SK-N-SH treated with all-trans-retinoic acid at 6 μM for 48 hours (cell line): ENCODE measurements around the gene STAG1.
"Not testable (repeated sequence)": the region's sequence is repeated elsewhere in the genome, so short reads cannot be mapped to it uniquely, and the experiment has no call there.

Source experiments
- ATAC-seq: fragments of 200-7000 bp; cut with Tn5 transposase; 3 replicates; pipeline ENCODE4 v1.9.1; 2020; ENCODE audit warnings: mild to moderate bottlenecking, moderate library complexity
- ARNTL ChIP-seq: fragments of 450-650 bp; formaldehyde crosslinking; IDR thresholded peaks from 2 replicates; pipeline ENCODE4 v1.5.0; 2020; ENCODE audit warnings: low read depth, mild to moderate bottlenecking, moderate library complexity, borderline replicate concordance
- CSDC2 ChIP-seq: fragments of 250-450 bp; sonication (Bioruptor Pico); IDR thresholded peaks from 2 replicates; pipeline ENCODE4 v1.5.0; 2020; ENCODE audit warnings: mild to moderate bottlenecking, moderate library complexity
- CSRNP3 ChIP-seq: fragments of 250-450 bp; sonication (Bioruptor Pico); IDR thresholded peaks from 2 replicates; pipeline ENCODE4 v1.5.1; 2021; ENCODE audit warnings: mild to moderate bottlenecking, moderate library complexity
- ESRRG ChIP-seq: fragments of 250-450 bp; sonication (Bioruptor Pico); IDR thresholded peaks from 2 replicates; pipeline ENCODE4 v1.6.1; 2021; ENCODE audit warnings: mild to moderate bottlenecking
- ISL1 ChIP-seq: fragments of 250-450 bp; sonication (Bioruptor Pico); IDR thresholded peaks from 2 replicates; pipeline ENCODE4 v2.1.2; 2022; ENCODE audit warnings: mild to moderate bottlenecking, moderate library complexity
- OSR1 ChIP-seq: fragments of 250-450 bp; sonication (Bioruptor Pico); IDR thresholded peaks from 2 replicates; pipeline ENCODE4 v1.8.0; 2022; ENCODE audit warnings: moderate library complexity, mild to moderate bottlenecking, inconsistent platforms
- PATZ1 ChIP-seq: fragments of 250-450 bp; sonication (Bioruptor Pico); IDR thresholded peaks from 2 replicates; pipeline ENCODE4 v1.8.0; 2020; ENCODE audit warnings: mild to moderate bottlenecking, moderate library complexity, borderline replicate concordance
- PPARA ChIP-seq: fragments of 250-450 bp; sonication (Bioruptor Pico); IDR thresholded peaks from 2 replicates; pipeline ENCODE4 v1.5.0; 2020; ENCODE audit warnings: mild to moderate bottlenecking, borderline replicate concordance
- RARB ChIP-seq: fragments of 250-450 bp; sonication (Bioruptor Pico); IDR thresholded peaks from 2 replicates; pipeline ENCODE4 v1.8.0; 2021; ENCODE audit warnings: mild to moderate bottlenecking, moderate library complexity
- SNAI2 ChIP-seq: fragments of 250-450 bp; sonication (Bioruptor Pico); IDR thresholded peaks from 2 replicates; pipeline ENCODE4 v1.5.0; 2020; ENCODE audit warnings: mild to moderate bottlenecking, moderate library complexity
- TCF4 ChIP-seq: fragments of 250-450 bp; sonication (Bioruptor Pico); IDR thresholded peaks from 2 replicates; pipeline ENCODE4 v1.8.0; 2021; ENCODE audit warnings: mild to moderate bottlenecking, moderate library complexity, borderline replicate concordance
- TOX ChIP-seq: fragments of 250-450 bp; sonication (Bioruptor Pico); IDR thresholded peaks from 2 replicates; pipeline ENCODE4 v1.8.0; 2021; ENCODE audit warnings: mild to moderate bottlenecking, moderate library complexity, borderline replicate concordance
- ZC3H10 ChIP-seq: fragments of 250-450 bp; sonication (Bioruptor Pico); IDR thresholded peaks from 2 replicates; pipeline ENCODE4 v1.5.1; 2021; ENCODE audit warnings: mild to moderate bottlenecking, moderate library complexity
- ZFP3 ChIP-seq: fragments of 250-450 bp; sonication (Bioruptor Pico); IDR thresholded peaks from 2 replicates; pipeline ENCODE4 v1.5.0; 2020; ENCODE audit warnings: mild to moderate bottlenecking, moderate library complexity
- ZFP30 ChIP-seq: fragments of 450-650 bp; formaldehyde crosslinking; IDR thresholded peaks from 2 replicates; pipeline ENCODE4 v1.5.0; 2022; ENCODE audit warnings: mild to moderate bottlenecking, moderate library complexity
- ZNF565 ChIP-seq: fragments of 450-650 bp; formaldehyde crosslinking; conservative IDR thresholded peaks from 2 replicates; pipeline ENCODE4 v1.5.0; 2020; ENCODE audit warnings: low read depth, mild to moderate bottlenecking, moderate library complexity
- ZNF8 ChIP-seq: fragments of 450-650 bp; formaldehyde crosslinking; IDR thresholded peaks from 2 replicates; pipeline ENCODE4 v1.5.0; 2020; ENCODE audit warnings: mild to moderate bottlenecking, moderate library complexity
- TF ChIP-seq, protein P1 (sequence below): fragments of 250-450 bp; sonication (Bioruptor Pico); IDR thresholded peaks from 2 replicates; pipeline ENCODE4 v1.5.0; 2020; ENCODE audit warnings: mild to moderate bottlenecking, moderate library complexity
- TF ChIP-seq, protein P2 (sequence below): fragments of 250-450 bp; sonication (Bioruptor Pico); IDR thresholded peaks from 2 replicates; pipeline ENCODE4 v1.8.0; 2021; ENCODE audit warnings: low read depth, mild to moderate bottlenecking, moderate library complexity, borderline replicate concordance

STAG1 gene

DNA sequence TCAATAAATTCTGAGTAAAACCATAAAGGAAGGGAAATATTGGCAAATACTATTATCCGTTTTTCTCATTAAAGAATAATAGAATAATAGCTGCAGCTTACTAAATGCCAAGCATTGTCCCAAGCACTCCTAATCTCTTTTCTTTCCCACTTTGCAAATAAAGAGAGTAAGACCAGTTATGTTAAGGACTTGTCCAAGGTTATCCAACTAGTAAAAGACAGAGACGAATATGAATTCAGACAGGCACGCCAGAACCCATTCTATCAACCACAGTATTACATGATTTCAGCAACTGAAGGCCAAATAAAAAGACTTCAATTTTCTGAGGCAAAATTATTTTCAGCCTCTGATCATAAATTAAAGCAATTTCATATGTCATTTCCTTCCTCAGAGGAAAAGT, 235.5 kb downstream of the STAG1 start:
- TF ChIP-seq OSR1 (CRISPR knock-in tag) (no peak), PATZ1 (CRISPR knock-in tag) (no peak), ARNTL (CRISPR knock-in tag) (no peak), ZNF8 (no peak), ISL1 (CRISPR knock-in tag) (no peak), ZFP30 (CRISPR knock-in tag) (no peak), CSDC2 (CRISPR knock-in tag) (no peak), ESRRG (CRISPR knock-in tag) (no peak), SNAI2 (CRISPR knock-in tag) (no peak), PPARA (no peak), TCF4 (CRISPR knock-in tag) (no peak), ZC3H10 (no peak), RARB (CRISPR knock-in tag) (no peak), ZNF565 (CRISPR knock-in tag) (no peak), CSRNP3 (no peak)
- TF ChIP-seq, protein P1, sequence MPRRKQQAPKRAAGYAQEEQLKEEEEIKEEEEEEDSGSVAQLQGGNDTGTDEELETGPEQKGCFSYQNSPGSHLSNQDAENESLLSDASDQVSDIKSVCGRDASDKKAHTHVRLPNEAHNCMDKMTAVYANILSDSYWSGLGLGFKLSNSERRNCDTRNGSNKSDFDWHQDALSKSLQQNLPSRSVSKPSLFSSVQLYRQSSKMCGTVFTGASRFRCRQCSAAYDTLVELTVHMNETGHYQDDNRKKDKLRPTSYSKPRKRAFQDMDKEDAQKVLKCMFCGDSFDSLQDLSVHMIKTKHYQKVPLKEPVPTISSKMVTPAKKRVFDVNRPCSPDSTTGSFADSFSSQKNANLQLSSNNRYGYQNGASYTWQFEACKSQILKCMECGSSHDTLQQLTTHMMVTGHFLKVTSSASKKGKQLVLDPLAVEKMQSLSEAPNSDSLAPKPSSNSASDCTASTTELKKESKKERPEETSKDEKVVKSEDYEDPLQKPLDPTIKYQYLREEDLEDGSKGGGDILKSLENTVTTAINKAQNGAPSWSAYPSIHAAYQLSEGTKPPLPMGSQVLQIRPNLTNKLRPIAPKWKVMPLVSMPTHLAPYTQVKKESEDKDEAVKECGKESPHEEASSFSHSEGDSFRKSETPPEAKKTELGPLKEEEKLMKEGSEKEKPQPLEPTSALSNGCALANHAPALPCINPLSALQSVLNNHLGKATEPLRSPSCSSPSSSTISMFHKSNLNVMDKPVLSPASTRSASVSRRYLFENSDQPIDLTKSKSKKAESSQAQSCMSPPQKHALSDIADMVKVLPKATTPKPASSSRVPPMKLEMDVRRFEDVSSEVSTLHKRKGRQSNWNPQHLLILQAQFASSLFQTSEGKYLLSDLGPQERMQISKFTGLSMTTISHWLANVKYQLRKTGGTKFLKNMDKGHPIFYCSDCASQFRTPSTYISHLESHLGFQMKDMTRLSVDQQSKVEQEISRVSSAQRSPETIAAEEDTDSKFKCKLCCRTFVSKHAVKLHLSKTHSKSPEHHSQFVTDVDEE (CRISPR knock-in tag): no peak
- TF ChIP-seq, protein P2, sequence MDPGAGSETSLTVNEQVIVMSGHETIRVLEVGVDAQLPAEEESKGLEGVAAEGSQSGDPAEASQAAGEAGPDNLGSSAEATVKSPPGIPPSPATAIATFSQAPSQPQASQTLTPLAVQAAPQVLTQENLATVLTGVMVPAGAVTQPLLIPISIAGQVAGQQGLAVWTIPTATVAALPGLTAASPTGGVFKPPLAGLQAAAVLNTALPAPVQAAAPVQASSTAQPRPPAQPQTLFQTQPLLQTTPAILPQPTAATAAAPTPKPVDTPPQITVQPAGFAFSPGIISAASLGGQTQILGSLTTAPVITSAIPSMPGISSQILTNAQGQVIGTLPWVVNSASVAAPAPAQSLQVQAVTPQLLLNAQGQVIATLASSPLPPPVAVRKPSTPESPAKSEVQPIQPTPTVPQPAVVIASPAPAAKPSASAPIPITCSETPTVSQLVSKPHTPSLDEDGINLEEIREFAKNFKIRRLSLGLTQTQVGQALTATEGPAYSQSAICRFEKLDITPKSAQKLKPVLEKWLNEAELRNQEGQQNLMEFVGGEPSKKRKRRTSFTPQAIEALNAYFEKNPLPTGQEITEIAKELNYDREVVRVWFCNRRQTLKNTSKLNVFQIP: no peak
- no peak for ATAC-seq

GRCh38 chr3:136516095-136516494, 236.1 kb downstream of the STAG1 start:
- no peak for TF ChIP-seq TOX (CRISPR knock-in tag)
- TF ChIP-seq ZFP3: no peak
- TF ChIP-seq CSRNP3: no peak
- TF ChIP-seq ZFP30 (CRISPR knock-in tag): no peak
- ATAC-seq: no peak

GRCh38 chr3:136514533-136514932, 237.6 kb downstream of the STAG1 start:
- not testable (repeated sequence) for ATAC-seq

DNA sequence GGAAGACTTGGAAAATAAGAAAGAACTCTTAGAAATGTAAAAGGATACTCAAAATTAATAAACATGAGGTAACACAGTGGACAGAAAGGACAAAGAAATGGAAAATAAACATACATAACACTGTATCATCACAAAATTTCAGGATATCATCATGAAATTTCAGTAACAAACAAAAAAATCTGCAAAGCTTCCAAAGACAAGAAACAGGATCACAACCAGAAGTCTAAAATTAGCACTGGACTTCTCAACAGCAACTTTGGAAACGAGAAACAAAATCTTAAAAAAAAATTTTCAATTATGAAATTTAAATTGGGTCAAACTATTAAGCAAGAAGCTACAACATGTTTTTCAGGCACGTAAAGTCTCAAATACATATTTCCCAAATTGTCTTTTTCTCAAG, 238.8 kb downstream of the STAG1 start:
- ATAC-seq: no peak
- TF ChIP-seq RARB (CRISPR knock-in tag) (no peak), ZC3H10 (no peak), ZNF565 (CRISPR knock-in tag) (no peak), CSDC2 (CRISPR knock-in tag) (no peak), ZNF8 (no peak), PPARA (no peak), PATZ1 (CRISPR knock-in tag) (no peak), ZFP3 (no peak)
- TF ChIP-seq, protein P1 (CRISPR knock-in tag): no peak
- TF ChIP-seq, protein P2: no peak
